Non-pigmented ciliary epithelial cell (primary cell): ENCODE results near the gene LMAN1.

ENCODE experiments used
- DNase-seq: peaks from one replicate; pipeline ENCODE4 v3.0.0-alpha.2; 2010; ENCODE audit warnings: low read depth

Gene LMAN1

GRCh38 chr18:59358712-59359575 lies at the start of gene LMAN1:
LMAN1 (minus strand) TSS chr18:59359265; CDS start chr18:59359244, 21 bp downstream.
- DNase-seq, result peak; percentile 70

- DNase-seq, result no peak
Measured at GRCh38 chr18:59402432-59403090, 43.5 kb upstream of the LMAN1 start.

GRCh38 chr18:59400407-59400806 lies 41.3 kb upstream of the LMAN1 start:
- no peak for DNase-seq

GRCh38 chr18:59395226-59396175 lies 36.4 kb upstream of the LMAN1 start:
- no peak for DNase-seq

GRCh38 chr18:59393381-59393780 lies 34.3 kb upstream of the LMAN1 start:
- no peak for DNase-seq

- DNase-seq, result no peak
Measured at GRCh38 chr18:59388817-59389216, 29.8 kb upstream of the LMAN1 start.

- no peak for DNase-seq
Measured at GRCh38 chr18:59387687-59388565, 28.9 kb upstream of the LMAN1 start.

GRCh38 chr18:59386909-59387686 lies 28.0 kb upstream of the LMAN1 start:
- no peak for DNase-seq

- no peak for DNase-seq
Measured at GRCh38 chr18:59385191-59385590, 26.1 kb upstream of the LMAN1 start.

- no peak for DNase-seq
Measured at GRCh38 chr18:59383851-59384250, 24.8 kb upstream of the LMAN1 start.

GRCh38 chr18:59382383-59382782 lies 23.3 kb upstream of the LMAN1 start:
- no peak for DNase-seq

- no peak for DNase-seq
Measured at GRCh38 chr18:59381949-59382348, 22.9 kb upstream of the LMAN1 start.

GRCh38 chr18:59380706-59381105 lies 21.6 kb upstream of the LMAN1 start:
- DNase-seq, result no peak

- no peak for DNase-seq
Measured at GRCh38 chr18:59379772-59380522, 20.9 kb upstream of the LMAN1 start.

GRCh38 chr18:59377613-59378337 lies 18.7 kb upstream of the LMAN1 start:
- no peak for DNase-seq

- no peak for DNase-seq
Measured at GRCh38 chr18:59376351-59376935, 17.4 kb upstream of the LMAN1 start.

GRCh38 chr18:59374128-59374527 lies 15.1 kb upstream of the LMAN1 start:
- no peak for DNase-seq

GRCh38 chr18:59372975-59373374 lies 13.9 kb upstream of the LMAN1 start:
- DNase-seq, result no peak

- DNase-seq, result no peak
Measured at GRCh38 chr18:59360381-59360780, 1.3 kb upstream of the LMAN1 start.
